Natural killer cell treated with Interleukin-12 subunit alpha and Interleukin-12 subunit beta and Interleukin-15 and Interleukin-18, amount 100 ng/mL, for 72 hours (primary cell): ENCODE results near the gene IL4I1. TPM values are rescaled to one million over a fixed set of nuclear protein-coding genes. Genes with fewer than 3 reads are reported as not detected.

ENCODE experiments used
- ATAC-seq, 2 donors: fragments of 150-1000 bp; cut with Tn5 transposase in 1 of 2; sonication (Bioruptor Pico), chemical (Tn5 transposase) in 1 of 2; 2 replicates each; pipeline ENCODE4 v1.10.0; 2021
- DNase-seq: peaks from one replicate; pipeline ENCODE4 v3.0.0; 2022; ENCODE audit warnings: low spot score
- H3K27ac Mint-ChIP-seq, 2 donors: 1 replicate in 1 of 2; 2 replicates in 1 of 2; pipeline ENCODE4 v1.8.0; 2022; ENCODE audit warnings: mixed read lengths in 2 of 2, mild to moderate bottlenecking in 1 of 2, moderate library complexity in 1 of 2
- H3K27me3 Mint-ChIP-seq, 2 donors: 1 replicate in 1 of 2; 2 replicates in 1 of 2; pipeline ENCODE4 v1.8.0; 2022; ENCODE audit warnings: mixed read lengths in 2 of 2
- H3K36me3 Mint-ChIP-seq: one replicate; pipeline ENCODE4 v1.8.0; 2022; ENCODE audit warnings: mixed read lengths
- H3K4me1 Mint-ChIP-seq, 2 donors: 1 replicate in 1 of 2; 2 replicates in 1 of 2; pipeline ENCODE4 v1.8.0; 2022; ENCODE audit warnings: low read depth in 2 of 2, mixed read lengths in 2 of 2, mild to moderate bottlenecking in 1 of 2
- H3K4me3 Mint-ChIP-seq: one replicate; pipeline ENCODE4 v1.8.0; 2022; ENCODE audit warnings: mixed read lengths
- H3K9me3 Mint-ChIP-seq: 2 replicates; pipeline ENCODE4 v1.8.0; 2022; ENCODE audit warnings: mixed read lengths
- total RNA-seq, 2 donors: library from RNA; stranded (reverse); gene quantifications; one replicate each; pipeline ENCODE4 v1.2.3, GENCODE V29; 2022

The IL4I1 gene
- total RNA-seq, 2 donors from 2014 or later, result 2.4 to 15.1 TPM

- no peaks in the 10 kb centered on the region for H3K9me3 Mint-ChIP-seq
- ATAC-seq (no peak), DNase-seq (no peak)
- no peaks in the 10 kb centered on the region for H3K27me3 Mint-ChIP-seq
- H3K4me3 Mint-ChIP-seq, result no peak overlapping the region
- H3K36me3 Mint-ChIP-seq, result peaks cover 6% of the 10 kb centered on the region
- peak overlapping the region in 1 of 2 donors; percentile 60 for H3K27ac Mint-ChIP-seq
- H3K4me1 Mint-ChIP-seq, result peaks cover 38 to 46% of the 10 kb centered on the region in 2 donors
Observed at GRCh38 chr19:49918089-49918488, 21.4 kb upstream of the IL4I1 start.

GRCh38 chr19:49916839-49917733 lies 20.4 kb upstream of the IL4I1 start:
- H3K27ac Mint-ChIP-seq, result peak overlapping the region in 1 of 2 donors; percentile 57
- no peaks in the 10 kb centered on the region for H3K9me3 Mint-ChIP-seq
- H3K27me3 Mint-ChIP-seq, result no peaks in the 10 kb centered on the region
- peaks cover 42 to 47% of the 10 kb centered on the region in 2 donors for H3K4me1 Mint-ChIP-seq
- ATAC-seq, result no peak
- peaks cover 6% of the 10 kb centered on the region for H3K36me3 Mint-ChIP-seq
- no peak for DNase-seq
- H3K4me3 Mint-ChIP-seq, result no peak overlapping the region

- no peak for DNase-seq
- ATAC-seq, result no peak
- H3K9me3 Mint-ChIP-seq, result no peaks in the 10 kb centered on the region
- H3K4me3 Mint-ChIP-seq, result no peak overlapping the region
- peaks cover 41 to 44% of the 10 kb centered on the region in 2 donors for H3K4me1 Mint-ChIP-seq
- peaks cover 6% of the 10 kb centered on the region for H3K36me3 Mint-ChIP-seq
- H3K27ac Mint-ChIP-seq, result peak overlapping the region in 1 of 2 donors; percentile 32
- no peaks in the 10 kb centered on the region for H3K27me3 Mint-ChIP-seq
Observed at GRCh38 chr19:49915271-49915670, 18.6 kb upstream of the IL4I1 start.

GRCh38 chr19:49913720-49914119 lies 17.0 kb upstream of the IL4I1 start:
- no peaks in the 10 kb centered on the region for H3K9me3 Mint-ChIP-seq
- no peak overlapping the region for H3K4me3 Mint-ChIP-seq
- H3K4me1 Mint-ChIP-seq, result peaks cover 37 to 42% of the 10 kb centered on the region in 2 donors
- H3K27ac Mint-ChIP-seq, result peak overlapping the region; percentile 37 to 47
- ATAC-seq, result no peak
- H3K36me3 Mint-ChIP-seq, result peaks cover 6% of the 10 kb centered on the region
- DNase-seq, result no peak
- H3K27me3 Mint-ChIP-seq, result no peaks in the 10 kb centered on the region

DNA sequence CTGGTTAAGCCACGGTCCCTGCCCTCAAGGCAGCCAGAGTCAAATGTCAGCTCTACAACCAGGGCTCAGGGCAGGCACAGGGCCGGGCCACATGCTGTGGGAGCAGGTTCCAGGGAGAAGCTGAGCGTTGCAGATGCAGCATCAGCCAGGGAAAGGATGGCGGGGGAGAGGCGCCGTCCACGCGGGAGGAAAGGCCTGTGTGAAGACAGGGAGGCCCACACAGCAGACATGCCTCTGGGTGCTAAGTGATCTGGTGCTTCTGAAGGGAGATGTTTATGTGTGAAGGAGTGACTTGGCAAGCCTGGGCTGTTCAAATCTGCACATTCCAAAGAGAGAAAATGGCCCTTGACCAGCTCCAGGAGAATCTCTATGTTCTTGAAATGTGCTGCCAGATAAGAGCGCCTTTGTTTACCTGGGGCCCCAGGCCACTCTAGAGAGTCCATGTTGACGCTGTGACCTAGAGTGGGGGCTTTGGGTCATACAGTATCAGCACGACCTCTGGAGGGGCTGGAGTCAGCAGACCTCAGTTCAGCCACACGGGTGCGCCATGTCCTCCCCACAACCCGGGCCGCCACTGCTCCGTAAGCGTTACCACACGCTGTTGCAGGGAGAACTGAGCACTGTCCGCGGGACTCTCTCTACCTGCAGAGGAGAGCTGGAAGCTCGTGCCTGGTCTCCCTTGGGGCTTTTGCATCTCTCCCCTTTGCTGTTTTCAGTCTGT lies 16.4 kb upstream of the IL4I1 start:
- Mint-ChIP-seq H3K9me3 (no peaks in the 10 kb centered on the region), H3K36me3 (peaks cover 6% of the 10 kb centered on the region), H3K4me3 (no peak overlapping the region), H3K27me3 (no peaks in the 10 kb centered on the region), H3K4me1 (peaks cover 32 to 42% of the 10 kb centered on the region in 2 donors), H3K27ac (peak overlapping the region; percentile 47 to 81)
- DNase-seq (no peak), ATAC-seq (peak in 1 of 2 donors; percentile 7)

DNA sequence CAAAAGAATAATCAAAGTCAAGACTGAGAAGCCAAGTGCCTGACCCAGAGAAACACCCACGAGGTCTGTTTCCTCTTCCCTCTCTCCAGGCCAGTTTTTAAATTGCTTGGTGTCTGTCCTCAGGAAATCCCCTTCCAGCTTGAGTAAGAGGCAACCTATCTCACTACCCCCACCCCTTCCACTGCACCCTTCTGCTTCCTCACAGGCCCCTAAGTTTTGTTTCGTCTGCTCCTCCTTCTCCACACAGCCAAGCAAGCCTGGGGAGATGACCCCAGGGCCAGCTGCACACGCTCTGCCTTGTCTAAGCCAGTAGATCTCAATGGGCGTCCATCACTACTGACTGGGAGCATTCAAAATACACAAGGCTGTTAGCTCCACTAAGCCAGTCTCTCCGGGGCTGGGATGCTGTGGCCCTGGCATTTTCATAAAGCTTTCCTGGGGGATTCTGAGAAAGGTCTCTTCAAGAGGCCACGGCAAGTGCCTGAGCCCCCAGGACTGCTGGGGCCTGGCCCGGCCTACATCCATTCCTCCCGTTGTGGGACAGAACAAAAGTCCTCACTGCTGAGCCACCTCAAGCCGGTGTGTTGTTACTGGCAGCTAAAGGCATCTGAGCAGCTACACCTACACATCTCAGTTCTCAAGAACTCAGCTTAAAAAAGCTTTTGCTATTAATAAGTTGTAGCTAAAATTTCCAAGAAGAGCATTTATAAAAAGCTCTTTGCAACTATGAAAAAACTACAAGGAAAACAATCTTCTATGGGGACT lies 14.9 kb upstream of the IL4I1 start:
- ATAC-seq (peak; percentile 73 to 81), DNase-seq (no peak)
- H3K36me3 Mint-ChIP-seq, result peaks cover 6% of the 10 kb centered on the region
- peak overlapping the region; percentile 63 for H3K4me3 Mint-ChIP-seq
- H3K27ac Mint-ChIP-seq, result peak overlapping the region; percentile 67 to 91
- no peaks in the 10 kb centered on the region for H3K9me3 Mint-ChIP-seq
- no peaks in the 10 kb centered on the region for H3K27me3 Mint-ChIP-seq
- peaks cover 32 to 38% of the 10 kb centered on the region in 2 donors for H3K4me1 Mint-ChIP-seq

- H3K4me1 Mint-ChIP-seq, result peaks cover 27 to 36% of the 10 kb centered on the region in 2 donors
Observed at GRCh38 chr19:49910179-49910578, 13.5 kb upstream of the IL4I1 start.

DNA sequence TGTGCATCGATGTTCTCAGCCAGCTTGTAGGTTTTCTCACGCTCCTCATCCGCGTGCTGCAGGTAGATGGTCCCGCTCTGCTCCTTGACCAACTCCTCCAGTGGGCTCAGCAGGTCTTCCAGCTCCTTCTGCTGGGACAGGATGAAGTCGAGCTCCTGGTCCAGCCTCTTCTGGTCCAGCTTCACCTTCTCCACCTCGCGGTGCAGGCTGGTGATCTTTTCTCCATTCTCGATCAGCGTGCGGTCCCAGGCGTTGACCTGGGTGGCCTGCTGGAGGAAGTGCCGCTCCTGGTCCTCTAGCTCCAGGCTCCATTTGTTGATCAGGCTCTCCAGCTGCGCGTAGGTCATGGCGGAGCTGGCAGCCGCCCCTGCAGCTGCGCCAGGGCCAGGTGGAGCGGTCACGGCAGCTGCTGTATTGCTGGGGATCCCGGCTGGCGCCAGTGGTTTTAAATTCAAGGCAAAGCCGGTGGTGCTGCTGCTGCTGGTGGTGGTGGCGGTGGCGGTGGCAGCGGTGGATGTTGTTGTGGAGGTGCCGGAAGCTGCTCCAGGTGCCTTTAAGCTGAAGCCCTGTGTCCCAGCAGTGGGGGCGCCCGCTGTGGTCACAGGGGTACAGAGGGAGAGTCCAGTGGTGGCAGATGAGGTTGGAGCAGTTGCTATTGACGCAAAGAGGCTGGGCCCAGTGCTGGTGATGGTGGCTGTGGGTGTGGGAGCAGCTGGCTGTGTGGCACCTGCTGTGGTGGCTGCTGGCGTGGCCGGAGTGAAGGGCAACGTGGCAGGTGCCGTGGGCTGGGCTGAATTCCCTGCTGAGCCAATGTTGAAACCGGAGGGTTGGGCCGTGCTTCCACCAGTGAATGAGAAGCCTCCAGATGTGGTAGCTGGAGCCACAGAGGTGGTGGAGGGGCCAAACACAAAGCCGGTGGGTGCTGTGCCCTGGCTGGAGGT lies 12.1 kb upstream of the IL4I1 start:
- no peaks in the 10 kb centered on the region for H3K36me3 Mint-ChIP-seq
- DNase-seq (no peak), ATAC-seq (no peak)
- no peaks in the 10 kb centered on the region for H3K27me3 Mint-ChIP-seq
- H3K27ac Mint-ChIP-seq, result no peak overlapping the region
- no peaks in the 10 kb centered on the region for H3K9me3 Mint-ChIP-seq
- no peak overlapping the region for H3K4me3 Mint-ChIP-seq
- peaks cover 20 to 30% of the 10 kb centered on the region in 2 donors for H3K4me1 Mint-ChIP-seq

More at GRCh38 chr19:49910179-49910578, 13.5 kb upstream of the IL4I1 start:
- Mint-ChIP-seq H3K9me3 (no peaks in the 10 kb centered on the region), H3K27me3 (no peaks in the 10 kb centered on the region), H3K36me3 (peaks cover 1% of the 10 kb centered on the region), H3K4me3 (no peak overlapping the region), H3K27ac (peak overlapping the region in 1 of 2 donors; percentile 27)
- no peak for DNase-seq
- no peak for ATAC-seq

DNA sequence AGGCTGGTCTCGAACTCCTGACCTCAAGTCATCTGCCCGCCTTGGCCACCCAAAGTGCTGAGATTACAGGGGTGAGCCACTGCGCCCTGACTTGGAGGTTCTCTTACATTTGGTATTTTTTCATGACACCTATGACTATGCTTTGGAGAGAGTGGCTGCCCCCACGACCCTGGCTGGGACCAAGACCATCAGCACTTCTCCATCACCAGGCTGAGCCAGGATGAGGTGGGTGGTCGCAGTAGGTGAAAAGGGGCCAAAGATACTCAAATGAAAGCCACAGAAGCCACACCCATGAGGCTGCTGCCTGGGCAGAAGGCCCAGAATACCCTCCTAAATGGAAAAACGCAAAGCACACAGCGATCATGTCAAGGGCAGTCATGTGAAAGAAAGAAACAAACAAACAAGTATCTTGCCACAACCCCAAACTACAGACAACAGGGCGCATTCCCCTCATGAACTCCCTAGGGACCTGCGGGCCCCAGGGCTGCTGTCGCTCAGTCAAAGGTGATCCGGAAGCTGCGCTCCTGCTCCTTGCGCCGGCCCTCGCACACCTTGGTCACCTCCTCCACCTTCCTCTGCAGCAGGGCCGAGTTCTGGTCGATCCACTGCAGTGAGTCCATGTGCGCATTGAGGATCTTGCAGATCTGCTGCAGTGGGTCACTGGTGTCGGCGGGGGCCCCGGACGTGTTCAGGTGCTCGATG lies 11.2 kb upstream of the IL4I1 start:
- H3K9me3 Mint-ChIP-seq, result no peaks in the 10 kb centered on the region
- H3K4me3 Mint-ChIP-seq, result no peak overlapping the region
- DNase-seq, result no peak
- H3K36me3 Mint-ChIP-seq, result no peaks in the 10 kb centered on the region
- no peaks in the 10 kb centered on the region for H3K27me3 Mint-ChIP-seq
- ATAC-seq, result no peak
- H3K27ac Mint-ChIP-seq, result no peak overlapping the region
- H3K4me1 Mint-ChIP-seq, result peaks cover 14 to 22% of the 10 kb centered on the region in 2 donors

- DNase-seq (no peak), ATAC-seq (no peak)
- no peak overlapping the region for H3K27ac Mint-ChIP-seq
- H3K36me3 Mint-ChIP-seq, result no peaks in the 10 kb centered on the region
- H3K9me3 Mint-ChIP-seq, result no peaks in the 10 kb centered on the region
- no peak overlapping the region for H3K4me3 Mint-ChIP-seq
- H3K27me3 Mint-ChIP-seq, result no peaks in the 10 kb centered on the region
- peaks cover 11 to 17% of the 10 kb centered on the region in 2 donors for H3K4me1 Mint-ChIP-seq
Observed at GRCh38 chr19:49906879-49907564, 10.3 kb upstream of the IL4I1 start.

- ATAC-seq (no peak), DNase-seq (no peak)
- Mint-ChIP-seq H3K4me1 (peaks cover 5% of the 10 kb centered on the region in 2 donors), H3K4me3 (no peak overlapping the region), H3K36me3 (no peaks in the 10 kb centered on the region), H3K27ac (no peak overlapping the region), H3K27me3 (no peaks in the 10 kb centered on the region), H3K9me3 (no peaks in the 10 kb centered on the region)
Observed at GRCh38 chr19:49904136-49904535, 7.4 kb upstream of the IL4I1 start.
